HG03280 (cell line): ENCODE measurements around the gene ABLIM1.
A peak's percentile ranks its signal among the peaks of the same experiment; 100 is the strongest.

ENCODE experiments used
- ATAC-seq: cut with Tn5 transposase; IDR thresholded peaks from one replicate; pipeline ENCODE4 v1.9.1; 2021; ENCODE audit warnings: mild to moderate bottlenecking, moderate library complexity; ENCODE audit not compliant: unreplicated experiment

The ABLIM1 gene

DNA sequence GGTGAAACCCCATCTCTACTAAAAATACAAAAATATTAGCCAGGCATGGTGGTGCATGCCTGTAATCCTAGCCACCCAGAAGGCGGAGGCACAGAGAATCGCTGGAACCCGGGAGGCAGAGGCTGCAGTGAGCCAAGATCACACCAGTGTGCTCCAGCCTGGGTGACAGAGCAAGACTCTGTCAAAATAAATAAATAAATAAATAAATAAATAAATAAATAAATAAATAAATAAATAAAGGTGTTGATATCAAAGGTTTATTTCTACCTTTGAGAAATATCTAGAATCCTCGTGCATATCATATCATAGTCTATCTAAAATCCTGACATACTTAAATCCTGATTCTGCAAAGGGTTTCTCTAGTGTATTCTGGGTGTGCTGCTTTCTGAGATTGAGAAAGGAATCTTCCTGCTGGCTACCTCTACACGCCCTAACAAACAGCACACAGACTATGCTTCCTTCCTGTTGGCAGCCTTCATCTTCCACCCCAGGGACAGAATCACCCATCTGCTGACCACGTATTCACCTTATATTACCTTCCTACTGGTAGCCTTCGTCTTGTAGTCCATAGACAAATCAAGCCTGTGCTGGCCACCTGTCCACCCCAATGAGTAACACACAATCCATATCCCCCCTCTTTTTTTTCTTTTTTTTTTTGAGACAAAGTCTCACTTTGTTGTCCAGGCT is 8.7 kb downstream of the ABLIM1 start:
- no peak for ATAC-seq

DNA sequence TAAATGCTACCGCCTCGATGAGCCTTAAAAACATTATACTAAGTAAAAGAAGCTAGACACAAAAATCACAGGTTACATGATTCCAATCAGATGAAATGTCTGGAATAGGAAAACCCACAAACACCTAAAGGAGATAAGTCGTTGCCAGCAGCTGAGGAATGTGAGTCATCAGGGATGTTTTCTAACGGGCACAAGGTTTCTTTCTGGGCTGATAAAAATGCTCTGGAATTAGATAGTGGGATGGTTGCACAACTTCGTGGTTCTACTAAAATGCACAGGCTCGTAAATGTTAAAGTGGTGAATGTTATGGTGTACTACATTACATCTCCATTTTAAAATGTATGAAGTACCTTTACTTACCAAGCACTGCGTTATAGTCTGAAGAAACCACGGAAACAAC is 9.7 kb downstream of the ABLIM1 start:
- no peak for ATAC-seq

DNA sequence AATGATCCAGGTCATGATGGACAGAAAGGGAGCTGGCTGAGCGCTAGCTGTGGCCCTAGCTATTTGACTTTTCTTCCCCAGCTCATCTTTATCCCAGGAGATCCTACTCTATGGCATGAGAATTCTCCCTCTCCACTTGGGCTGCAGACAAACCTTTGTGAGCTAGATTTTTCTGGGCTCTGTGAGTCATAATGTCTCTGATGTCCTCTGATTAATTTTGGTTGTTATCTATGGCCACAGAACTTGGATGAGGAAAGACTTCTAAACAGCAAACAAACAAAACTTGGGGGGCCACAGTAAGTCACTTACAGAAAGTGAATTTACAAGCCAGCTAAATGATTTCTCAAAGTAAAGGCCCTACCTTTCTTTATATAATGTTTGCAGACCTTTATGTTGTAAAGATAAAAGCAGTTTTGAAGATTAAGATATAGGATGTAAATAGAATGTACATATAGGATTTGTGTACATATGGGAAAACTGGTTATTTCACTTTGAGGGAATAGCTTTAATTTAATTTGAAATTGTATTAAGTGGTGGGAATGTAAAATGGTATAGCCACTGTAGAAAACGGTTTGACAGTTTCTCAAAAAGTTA is 10.4 kb downstream of the ABLIM1 start:
- no peak for ATAC-seq

DNA sequence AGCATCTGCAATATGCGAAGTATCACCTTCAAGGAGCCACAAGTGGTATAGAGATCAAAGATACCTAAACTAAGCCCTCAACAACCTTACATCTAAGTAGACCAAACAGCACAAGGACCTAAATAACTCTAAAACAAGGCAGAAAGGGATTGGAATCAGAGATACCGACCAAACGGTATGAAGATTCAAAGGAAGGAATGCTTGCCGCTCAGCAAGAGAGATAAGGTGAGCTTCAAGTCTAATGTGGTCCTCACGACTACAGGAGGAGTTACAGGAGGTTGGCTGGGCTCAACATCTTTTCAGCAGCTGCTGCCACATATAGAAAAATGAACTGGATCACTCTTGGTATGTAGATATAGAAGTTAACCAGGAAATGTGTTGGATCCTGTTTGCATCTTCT is 11.6 kb downstream of the ABLIM1 start:
- no peak for ATAC-seq

DNA sequence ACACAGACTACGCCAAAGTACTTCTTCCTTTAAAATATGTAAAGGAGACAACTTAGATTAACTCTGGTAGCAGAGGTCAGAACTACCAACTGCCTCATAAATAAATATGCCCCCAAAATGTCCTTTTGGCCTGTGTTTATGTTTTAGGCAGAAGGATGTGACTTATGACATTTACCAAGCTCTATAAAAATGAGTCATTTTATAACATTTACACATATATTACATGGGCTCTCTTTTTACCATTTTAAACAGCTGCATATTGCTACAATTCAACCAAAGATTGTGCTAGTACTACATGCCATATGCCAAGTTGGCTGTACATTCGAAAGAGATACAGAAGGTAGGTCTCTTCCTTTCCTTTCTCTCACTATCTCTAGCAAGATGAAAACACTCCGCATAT is 12.4 kb downstream of the ABLIM1 start:
- ATAC-seq: no peak

DNA sequence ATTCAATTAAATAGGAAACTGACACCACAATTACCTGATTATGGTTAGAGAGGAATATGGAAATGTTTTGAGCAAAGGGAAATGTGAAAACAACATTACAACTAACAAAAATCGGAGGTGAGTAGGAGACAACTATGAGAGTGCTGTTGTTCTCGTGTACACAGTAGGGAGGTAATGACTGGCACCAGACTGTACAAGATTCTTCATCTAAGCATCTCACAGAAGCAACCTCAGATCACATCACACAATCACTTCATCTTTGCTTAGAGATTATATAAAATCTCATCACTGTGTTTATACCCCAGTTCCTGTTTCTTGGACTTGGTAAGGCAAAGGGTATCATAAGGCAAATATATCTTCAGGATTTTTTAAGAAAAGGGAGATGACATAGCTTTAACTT is 14.9 kb downstream of the ABLIM1 start:
- ATAC-seq: no peak

DNA sequence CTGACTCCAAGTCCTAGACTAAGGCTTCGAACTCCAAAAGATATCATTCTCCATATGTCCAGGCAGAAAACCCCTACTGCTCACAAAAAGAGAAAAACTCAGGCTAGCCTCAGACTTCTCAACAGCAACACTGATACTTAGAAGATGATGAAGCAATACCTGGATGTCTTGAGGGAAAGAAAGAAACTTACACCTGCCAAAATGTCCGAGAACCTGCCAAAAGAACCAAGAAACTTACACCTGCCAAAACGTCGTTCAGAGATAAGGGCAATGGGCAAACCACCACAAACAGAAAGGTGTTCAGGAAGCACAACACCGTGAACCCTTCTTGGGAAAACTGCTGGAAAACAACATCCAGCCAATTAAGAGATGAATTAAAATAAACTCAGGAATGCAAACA is 15.3 kb downstream of the ABLIM1 start:
- ATAC-seq: no peak

DNA sequence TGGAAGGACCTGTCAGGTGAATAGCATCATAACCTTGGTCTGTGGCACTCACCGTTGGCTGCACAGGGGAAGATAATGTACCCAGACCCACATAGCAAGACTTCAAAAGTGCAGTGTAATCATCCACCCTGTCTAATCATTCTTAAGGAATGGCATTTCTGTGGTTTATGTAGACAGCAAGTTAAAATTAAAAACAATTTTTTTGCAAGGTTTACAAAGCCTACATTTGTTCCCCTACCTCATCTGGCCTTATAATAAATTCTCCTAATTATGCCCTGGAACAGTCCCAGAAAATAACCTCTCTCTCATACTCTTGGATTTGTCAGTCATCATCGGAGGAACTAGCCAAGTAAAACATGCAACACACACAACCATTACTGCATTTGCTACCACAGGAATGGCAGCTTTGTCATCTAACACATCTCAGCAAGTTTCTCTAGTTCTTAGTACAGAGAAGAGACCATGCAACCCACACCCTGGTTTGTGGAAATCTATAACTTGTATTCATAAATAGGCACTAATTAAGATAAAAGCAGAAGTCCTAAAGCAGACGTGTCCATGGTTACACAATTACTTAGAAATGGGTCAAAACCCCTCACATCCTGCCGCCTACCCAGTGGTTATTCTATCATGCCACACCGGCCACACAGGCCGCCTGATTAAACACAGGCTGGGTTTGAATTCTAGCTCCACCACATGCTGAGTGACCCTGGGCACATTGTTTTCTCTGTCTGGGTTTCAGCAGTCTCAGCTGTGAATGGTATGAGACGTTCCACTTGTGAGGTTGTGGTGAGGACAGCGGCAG is 19.1 kb downstream of the ABLIM1 start:
- ATAC-seq: no peak

DNA sequence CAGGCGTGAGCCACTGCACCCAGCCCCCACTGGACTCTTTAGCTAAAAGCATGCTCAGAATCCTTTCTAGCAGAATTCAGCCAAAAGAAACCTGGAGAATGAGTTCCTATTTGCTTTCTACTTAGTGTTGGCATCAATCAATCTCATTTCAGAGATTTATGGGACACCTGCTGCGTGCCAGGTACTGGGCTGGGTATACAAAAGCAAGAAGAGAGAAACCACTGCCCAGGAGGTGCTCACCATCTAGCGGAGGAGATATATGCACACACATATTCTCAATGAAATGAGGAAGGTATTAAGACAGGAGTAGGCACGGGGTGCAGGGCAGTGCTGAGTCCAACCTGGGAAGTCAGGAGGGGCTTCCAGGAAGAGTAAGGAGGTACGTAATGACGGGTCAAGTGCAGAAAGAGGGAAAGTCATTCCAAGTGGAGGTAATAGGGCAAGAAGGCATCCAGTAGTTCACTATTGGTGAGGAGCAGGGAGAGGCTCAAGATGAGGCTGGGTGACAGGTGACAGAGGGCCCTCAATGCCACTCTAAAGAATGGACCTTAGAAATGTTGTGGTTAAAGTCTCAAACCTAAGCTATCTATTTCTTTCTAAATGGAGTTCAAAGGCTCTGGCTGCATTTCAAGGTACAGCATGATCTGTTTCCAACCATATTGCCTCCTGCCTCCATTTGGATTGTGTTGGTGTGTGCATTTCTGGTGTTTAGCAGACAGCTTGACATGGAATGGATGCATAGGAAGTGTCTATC is 22.1 kb downstream of the ABLIM1 start:
- ATAC-seq: no peak

DNA sequence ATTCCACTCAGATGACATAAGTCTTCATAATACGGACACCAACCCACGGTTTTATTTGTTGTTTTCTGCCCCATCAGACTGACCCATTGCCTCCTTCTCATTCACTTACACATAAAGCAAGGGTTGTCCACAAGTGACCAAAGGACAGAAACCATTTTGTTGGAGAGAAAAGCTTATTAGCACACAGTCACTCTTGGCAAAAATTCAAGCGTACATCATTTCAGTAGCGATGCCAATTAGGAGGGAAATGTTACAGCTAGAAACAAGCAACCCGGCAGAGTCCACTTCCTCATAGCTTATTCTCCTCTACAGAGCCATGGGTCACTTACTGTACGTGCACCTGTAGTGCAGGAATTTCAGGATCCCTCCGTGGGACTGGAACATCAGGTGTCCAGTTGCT is 23.0 kb downstream of the ABLIM1 start:
- no peak for ATAC-seq

DNA sequence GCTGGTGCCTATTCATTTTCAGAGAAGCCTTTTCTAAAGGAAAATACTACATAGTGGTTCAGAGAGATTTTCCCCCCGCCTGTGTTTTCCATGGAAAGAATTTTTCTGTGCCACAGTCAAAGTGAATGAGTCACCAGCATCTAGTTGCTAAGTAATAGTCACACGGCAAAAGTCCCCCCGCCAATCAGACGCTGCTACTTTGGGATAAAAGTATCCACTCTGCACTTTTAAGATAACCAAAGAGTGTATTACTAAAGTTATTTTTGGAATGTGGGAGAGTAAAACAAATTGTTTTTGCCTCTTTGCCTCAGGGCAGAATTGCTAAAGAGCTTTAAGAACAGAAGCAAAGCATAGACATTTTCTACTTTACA is 23.5 kb downstream of the ABLIM1 start:
- ATAC-seq: no peak

DNA sequence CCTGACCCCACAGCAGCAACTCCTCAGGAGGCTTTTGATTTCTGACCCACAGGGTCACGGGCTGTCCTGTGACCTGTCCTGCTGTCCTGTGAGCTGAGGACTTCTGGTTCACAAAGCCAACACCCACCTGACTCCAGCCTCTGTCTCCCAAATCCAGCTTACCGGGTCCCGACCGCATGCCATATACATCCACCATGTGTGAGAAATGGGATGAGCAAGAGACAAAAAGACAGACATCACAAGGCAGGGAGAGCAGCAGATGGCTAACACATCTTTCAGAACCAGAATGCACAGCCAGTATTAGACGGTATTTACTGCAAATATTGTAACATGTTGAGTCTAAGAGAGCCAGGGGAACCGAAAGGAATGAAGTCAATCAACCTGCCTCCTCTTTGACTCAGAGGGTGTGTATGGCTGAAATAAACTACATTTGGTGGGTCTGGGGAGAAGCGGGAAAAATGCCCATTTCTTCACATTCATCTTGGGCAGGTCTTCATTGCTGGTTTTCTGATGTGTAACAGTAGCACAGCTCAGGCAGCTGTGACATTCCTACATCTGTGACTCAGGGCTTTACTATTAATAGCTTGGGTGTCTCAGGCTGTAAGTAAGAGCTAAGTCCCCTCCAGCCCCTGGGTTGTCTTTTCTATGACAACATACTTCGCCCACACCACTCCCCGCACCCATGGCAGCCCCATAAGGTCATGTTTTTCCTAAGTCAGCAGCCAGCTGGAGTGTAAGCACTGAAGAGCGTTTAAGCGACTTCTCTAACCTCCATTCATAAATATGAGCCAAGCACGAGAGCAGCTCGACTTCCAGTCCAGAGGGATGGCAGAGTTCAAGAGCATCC is 25.0 kb downstream of the ABLIM1 start:
- no peak for ATAC-seq

DNA sequence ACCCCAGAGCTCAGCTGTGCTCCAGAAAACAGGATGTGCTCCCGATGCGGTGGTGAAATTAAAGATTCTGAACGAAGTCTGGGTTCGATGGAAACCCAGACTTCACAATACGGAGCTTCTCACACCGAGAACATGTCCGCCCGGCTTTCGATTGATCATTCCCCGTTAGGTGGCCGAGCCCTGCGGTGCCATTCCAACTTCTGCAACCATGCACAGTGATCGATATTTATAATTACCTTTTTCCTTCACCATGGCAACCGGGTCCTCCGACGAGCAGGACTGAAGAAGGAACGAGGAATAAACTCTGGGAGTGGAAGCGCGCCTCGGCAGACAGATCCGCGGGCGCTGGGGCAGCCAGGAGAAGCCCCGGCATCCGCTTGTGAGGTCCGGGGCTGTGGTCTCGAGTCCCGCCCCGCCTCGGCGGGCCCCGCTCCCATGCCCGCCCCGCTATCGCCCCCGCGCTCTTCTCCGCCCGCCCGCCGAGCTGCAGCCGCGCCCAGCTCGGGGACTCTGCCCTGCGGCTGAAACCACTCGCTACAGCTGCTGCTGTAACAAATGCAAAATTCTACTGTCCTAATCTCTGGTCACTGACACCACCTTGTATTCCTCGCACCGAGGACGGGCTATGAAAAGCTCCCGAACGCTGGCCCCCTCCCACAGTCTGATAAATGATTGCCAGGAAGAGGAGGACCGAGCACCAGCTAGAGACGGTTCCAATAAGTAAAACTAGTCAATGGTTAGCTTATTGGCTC is 26.2 kb downstream of the ABLIM1 start:
- ATAC-seq: peak; percentile 61

DNA sequence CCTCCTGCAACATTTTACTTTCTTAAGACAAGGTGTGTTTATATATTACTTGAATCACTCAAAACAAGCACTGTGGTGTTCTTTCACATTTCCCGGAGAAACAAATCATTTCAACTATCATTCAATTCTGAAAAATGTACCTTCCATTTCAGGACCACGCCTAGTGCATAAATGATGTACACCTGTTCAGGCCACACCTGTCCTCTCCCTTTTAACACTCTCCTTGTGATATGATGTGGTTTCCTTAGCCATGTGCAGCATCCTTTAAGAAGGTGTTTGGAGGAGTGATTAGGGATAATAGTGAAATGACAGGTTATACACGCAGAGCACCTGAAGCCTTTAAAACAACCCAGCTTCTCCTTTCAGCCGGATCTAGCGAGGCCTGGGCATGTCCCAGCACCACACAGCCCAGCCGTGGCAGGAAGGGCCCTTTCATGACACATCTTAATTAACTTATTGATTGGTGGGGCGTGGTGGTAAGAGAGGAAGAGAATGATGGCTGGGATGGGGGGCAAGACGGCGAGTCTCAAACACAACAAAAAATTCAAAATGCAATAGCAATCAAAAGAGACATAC is 26.9 kb downstream of the ABLIM1 start:
- ATAC-seq: no peak

DNA sequence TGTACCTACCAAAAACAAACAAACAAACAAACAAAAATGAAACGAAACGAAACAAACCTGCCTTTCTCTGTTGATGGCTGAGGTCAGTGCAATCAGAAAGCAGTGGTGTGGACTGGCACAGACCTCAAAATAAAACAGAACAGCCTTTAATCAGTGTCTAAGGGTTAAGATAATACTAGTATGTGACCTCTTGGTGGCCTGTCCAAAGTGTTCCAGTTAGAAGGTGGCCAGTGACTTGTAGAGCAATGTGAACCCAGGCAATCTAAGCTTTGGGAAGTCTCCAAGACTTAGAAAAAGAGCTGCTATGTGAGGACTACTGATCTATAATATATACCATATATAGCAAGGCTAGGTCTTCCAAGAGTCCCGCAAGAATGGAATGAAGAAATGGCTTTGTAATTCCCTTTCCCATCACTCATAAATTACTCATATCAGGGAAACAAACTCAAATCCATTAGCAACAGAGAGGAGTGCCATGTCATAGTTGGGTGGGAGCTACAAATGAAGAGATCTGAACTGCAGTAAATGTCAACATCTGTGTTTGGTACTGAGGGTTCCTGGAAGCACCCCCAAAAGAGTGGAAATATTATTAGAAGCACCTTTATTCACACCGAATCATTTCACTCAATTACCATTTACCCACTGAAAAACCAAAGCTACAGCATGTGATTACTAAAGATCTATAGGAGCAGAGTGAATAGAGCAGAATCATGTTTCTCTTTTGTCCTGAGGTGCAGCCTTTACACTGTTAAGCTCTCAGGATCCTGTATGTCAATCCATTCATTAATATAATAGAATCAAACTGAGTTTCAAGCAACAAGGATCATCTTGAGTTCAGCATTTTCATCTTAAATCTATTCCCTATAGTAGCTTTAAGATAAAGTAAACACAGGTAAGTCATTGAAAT is 28.0 kb downstream of the ABLIM1 start:
- no peak for ATAC-seq

DNA sequence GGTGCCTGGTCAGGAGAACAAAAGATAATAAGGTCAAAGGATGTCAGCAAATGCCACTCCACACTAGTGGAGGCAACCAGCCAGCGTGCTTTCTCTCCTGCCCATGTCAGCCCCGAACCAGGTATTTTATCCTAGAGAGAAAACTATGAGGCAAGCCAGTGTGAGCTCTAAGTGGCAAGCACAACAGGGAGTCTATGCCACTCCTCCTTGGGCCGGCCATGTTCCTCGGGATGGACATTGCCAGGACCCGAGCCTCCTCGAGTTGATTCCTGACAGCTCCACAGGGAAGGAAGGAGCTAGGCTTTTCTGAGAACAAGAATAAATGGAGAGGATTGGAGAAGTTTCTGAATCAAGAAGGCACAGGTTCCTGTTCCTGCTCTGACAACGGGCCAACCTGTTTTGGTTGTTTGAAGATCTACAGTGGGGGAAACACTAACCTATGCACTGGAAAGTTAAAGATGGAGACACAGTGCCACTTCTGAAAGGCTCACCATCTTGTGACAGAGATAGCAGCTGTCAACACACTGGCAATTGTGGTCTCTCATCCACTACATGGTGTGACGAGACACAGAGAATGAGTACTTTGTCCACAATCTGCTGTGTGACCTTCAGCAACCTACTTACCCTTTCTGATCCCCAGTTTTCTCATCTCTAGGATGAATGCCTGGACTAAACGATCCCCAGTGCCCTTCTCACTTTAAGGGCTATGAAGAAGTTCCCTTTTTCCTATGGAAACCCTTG is 28.8 kb downstream of the ABLIM1 start:
- ATAC-seq: no peak

DNA sequence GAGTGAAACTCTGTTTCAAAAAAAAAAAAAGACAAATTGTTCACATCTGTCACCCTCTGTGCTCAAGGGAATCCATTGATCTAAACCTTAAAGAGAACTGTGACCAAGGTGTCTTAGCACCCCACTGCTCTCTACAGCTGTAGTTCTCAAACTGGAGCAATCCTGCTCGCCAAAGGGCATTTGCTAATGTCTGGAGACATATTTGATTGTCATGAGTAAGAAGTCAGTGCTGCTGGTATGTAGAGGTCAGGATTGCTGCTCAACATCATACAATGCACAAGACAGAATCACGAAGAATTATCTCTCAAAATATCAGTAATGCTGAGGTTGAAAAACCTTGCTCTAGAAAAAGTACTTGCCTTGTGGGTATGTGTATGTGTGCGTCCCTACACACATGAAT is 30.0 kb downstream of the ABLIM1 start:
- no peak for ATAC-seq

DNA sequence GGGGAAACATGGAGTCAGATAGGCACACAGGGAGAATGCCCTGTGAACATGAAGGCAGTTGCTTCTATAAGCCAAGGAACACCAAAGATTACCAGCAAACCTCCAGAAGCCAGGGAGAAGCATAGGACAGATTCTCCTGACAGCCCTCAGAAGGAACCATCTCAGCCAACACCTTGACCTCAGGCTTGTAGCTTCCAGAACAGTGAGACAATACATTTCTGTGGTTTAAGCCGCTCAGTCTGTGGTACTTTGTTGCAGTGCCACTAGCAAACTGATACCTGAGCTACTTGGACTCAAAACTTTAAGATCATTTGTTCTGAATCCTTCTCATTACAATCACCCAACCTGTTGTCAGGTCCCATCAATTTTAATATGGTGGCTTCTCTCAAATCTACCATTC is 31.2 kb downstream of the ABLIM1 start:
- no peak for ATAC-seq
